Mesenchymal stem cell (in vitro differentiated cells and primary cell): Measurements from ENCODE around the gene HERC6.

Experiments used
- DNase-seq: peaks from one replicate; pipeline ENCODE4 v3.0.0-alpha.2; 2013
- H2AFZ ChIP-seq: one replicate; pipeline ENCODE4 v1.6.1; 2013; ENCODE audit warnings: low read depth, mild to moderate bottlenecking, control low read depth, inconsistent platforms, low read length, moderate library complexity
- H2AK5ac ChIP-seq: 2 replicates; pipeline ENCODE4 v1.6.1; 2013; ENCODE audit warnings: low read length, moderate library complexity, mild to moderate bottlenecking, inconsistent platforms; ENCODE audit not compliant: severe bottlenecking
- H2BK120ac ChIP-seq: one replicate; pipeline ENCODE4 v1.6.1; 2013; ENCODE audit warnings: low read depth, mild to moderate bottlenecking, inconsistent platforms, low read length, moderate library complexity
- H2BK12ac ChIP-seq, 2 experiments: one replicate each; pipeline ENCODE4 v1.6.1; 2013; ENCODE audit warnings: inconsistent platforms in 2 of 2, low read length in 2 of 2, mild to moderate bottlenecking in 2 of 2, moderate library complexity in 2 of 2, control low read depth in 1 of 2
- H2BK15ac ChIP-seq: one replicate; pipeline ENCODE4 v1.6.1; 2013; ENCODE audit warnings: mild to moderate bottlenecking, low read depth, inconsistent platforms; ENCODE audit not compliant: poor library complexity, severe bottlenecking
- H2BK5ac ChIP-seq: 2 replicates; pipeline ENCODE4 v1.6.1; 2013; ENCODE audit warnings: low read depth, mild to moderate bottlenecking, low read length, control low read depth, inconsistent platforms; ENCODE audit not compliant: poor library complexity, severe bottlenecking
- H3K14ac ChIP-seq, 2 experiments: one replicate each; pipeline ENCODE4 v1.6.1; 2013; ENCODE audit warnings: inconsistent platforms in 2 of 2, low read length in 2 of 2, control low read depth in 1 of 2, mild to moderate bottlenecking in 1 of 2, moderate library complexity in 1 of 2
- H3K18ac ChIP-seq, 2 experiments: one replicate each; pipeline ENCODE4 v1.6.1; 2013; ENCODE audit warnings: inconsistent platforms in 2 of 2, low read length in 2 of 2, control low read depth in 1 of 2, low read depth in 1 of 2, mild to moderate bottlenecking in 1 of 2
- H3K23ac ChIP-seq, 2 experiments: one replicate each; pipeline ENCODE4 v1.6.1; 2013; ENCODE audit warnings: inconsistent platforms in 2 of 2, low read length in 2 of 2, mild to moderate bottlenecking in 2 of 2, moderate library complexity in 2 of 2, control low read depth in 1 of 2
- H3K27ac ChIP-seq: 2 replicates; pipeline ENCODE4 v1.5.1; 2013; ENCODE audit warnings: mild to moderate bottlenecking, moderate library complexity, low read length, control low read depth, inconsistent platforms; ENCODE audit not compliant: poor library complexity, severe bottlenecking
- H3K27me3 ChIP-seq, 2 experiments: 2 replicates each; pipeline versions ENCODE4 v1.6.1 to v1.7.0; 2013; ENCODE audit warnings: low read length in 2 of 2, mild to moderate bottlenecking in 2 of 2, moderate library complexity in 2 of 2, control low read depth in 1 of 2, inconsistent platforms in 1 of 2; ENCODE audit not compliant: control insufficient read depth in 1 of 2, insufficient read depth in 1 of 2
- H3K36me3 ChIP-seq, 2 experiments: 2 replicates each; pipeline versions ENCODE4 v1.6.1 to v1.7.0; 2013; ENCODE audit warnings: low read length in 2 of 2, control low read depth in 1 of 2, inconsistent platforms in 1 of 2, low read depth in 1 of 2, mild to moderate bottlenecking in 1 of 2; ENCODE audit not compliant: insufficient read depth in 2 of 2, control insufficient read depth in 1 of 2
- H3K4ac ChIP-seq, 2 experiments: one replicate each; pipeline ENCODE4 v1.6.1; 2013; ENCODE audit warnings: inconsistent platforms in 2 of 2, low read length in 2 of 2, mild to moderate bottlenecking in 2 of 2, moderate library complexity in 2 of 2, control low read depth in 1 of 2, low read depth in 1 of 2
- H3K4me1 ChIP-seq: 2 replicates; pipeline ENCODE4 v1.6.1; 2013; ENCODE audit warnings: low read depth, low read length, control low read depth; ENCODE audit not compliant: control insufficient read depth, insufficient read depth
- H3K4me2 ChIP-seq: 2 replicates; pipeline ENCODE4 v1.6.1; 2013; ENCODE audit warnings: low read length, mild to moderate bottlenecking, inconsistent platforms; ENCODE audit not compliant: poor library complexity, severe bottlenecking
- H3K4me3 ChIP-seq, 2 experiments: 2 replicates each; pipeline versions ENCODE4 v1.5.1 to v1.7.0; 2013; ENCODE audit warnings: low read length in 2 of 2, mild to moderate bottlenecking in 2 of 2, control low read depth in 1 of 2, low read depth in 1 of 2; ENCODE audit not compliant: insufficient read depth in 1 of 2
- H3K79me1 ChIP-seq: replicated peaks from 2 replicates; pipeline ENCODE4 v1.6.1; 2013; ENCODE audit warnings: mild to moderate bottlenecking, control low read depth, low read length, inconsistent platforms; ENCODE audit not compliant: poor library complexity, severe bottlenecking
- H3K9ac ChIP-seq: 2 replicates; pipeline ENCODE4 v1.7.0; 2013; ENCODE audit warnings: mild to moderate bottlenecking, low read length, moderate library complexity
- H3K9me3 ChIP-seq: 2 replicates; pipeline ENCODE4 v1.7.0; 2013; ENCODE audit warnings: mild to moderate bottlenecking, low read length; ENCODE audit not compliant: control insufficient read depth
- H4K8ac ChIP-seq: one replicate; pipeline ENCODE4 v1.6.1; 2013; ENCODE audit warnings: inconsistent platforms, mild to moderate bottlenecking, low read length, moderate library complexity
- H4K91ac ChIP-seq: one replicate; pipeline ENCODE4 v1.6.1; 2013; ENCODE audit warnings: mild to moderate bottlenecking, low read length, inconsistent platforms
- WGBS: methylation state at CpG from one replicate; pipeline ENCODE4 v1.1.7; 2013; ENCODE audit warnings: mixed read lengths; 5-methylcytosine and 5-hydroxymethylcytosine counted together

HERC6 gene

DNA sequence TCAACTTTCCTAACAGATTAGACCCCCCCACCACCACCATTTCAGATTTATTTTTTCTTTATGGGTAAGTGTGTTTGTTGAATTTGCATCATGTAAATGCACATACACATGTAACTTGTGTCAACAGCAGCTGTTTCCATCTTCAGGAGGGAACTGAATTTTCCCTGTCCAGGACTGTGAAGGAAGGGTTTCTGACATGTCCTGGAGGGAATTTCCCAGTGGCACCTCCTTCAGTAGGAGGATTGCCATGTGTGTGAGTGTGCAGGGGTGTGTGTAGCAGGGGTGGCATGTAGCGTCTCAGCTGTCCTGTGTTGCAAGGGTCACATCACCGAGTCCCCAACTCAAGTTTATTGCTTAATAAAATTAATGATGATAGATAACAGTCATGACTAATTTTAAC is 19.7 kb downstream of the HERC6 start:
- Histone ChIP-seq H4K8ac (no peak overlapping the region), H3K4me3 (no peak overlapping the region), H3K18ac (no peak overlapping the region), H3K27me3 (no peaks in the 10 kb centered on the region), H2BK15ac (no peak overlapping the region), H3K23ac (no peak overlapping the region), H3K4ac (no peak overlapping the region), H3K27ac (no peak overlapping the region), H2BK12ac (no peak overlapping the region), H3K4me2 (no peak overlapping the region), H3K36me3 (peaks cover 0 to 49% of the 10 kb centered on the region in 2 experiments), H2AK5ac (no peak overlapping the region), H2BK5ac (no peak overlapping the region), H3K9me3 (no peaks in the 10 kb centered on the region), H4K91ac (no peak overlapping the region), H2AFZ (no peak overlapping the region), H2BK120ac (no peak overlapping the region), H3K9ac (no peak overlapping the region), H3K79me1 (no peaks in the 10 kb centered on the region), H3K4me1 (no peaks in the 10 kb centered on the region), H3K14ac (no peak overlapping the region)
- DNase-seq = no peak
- WGBS = no CpG with 5 or more reads among the region's 2 CpGs

DNA sequence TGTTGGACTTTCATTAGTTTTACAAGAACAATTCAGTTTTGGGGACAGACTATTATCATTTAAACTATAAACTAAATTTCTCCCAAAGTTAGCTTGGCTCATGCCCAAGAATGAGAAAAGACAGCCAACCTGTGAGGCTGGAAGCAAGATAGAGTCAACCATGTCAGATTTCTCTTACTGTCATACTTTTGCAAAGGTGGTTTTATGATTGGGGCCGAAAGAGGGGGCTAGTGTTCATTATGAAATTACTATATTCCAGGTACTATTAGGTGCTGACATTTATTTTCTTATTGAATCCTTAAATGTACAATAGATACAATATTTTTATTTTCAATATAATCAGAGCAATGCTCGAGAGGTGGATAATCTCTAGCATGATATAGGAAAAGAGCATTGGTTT is 30.6 kb downstream of the HERC6 start:
- Histone ChIP-seq H3K23ac (no peak overlapping the region), H2BK5ac (no peak overlapping the region), H3K9me3 (no peaks in the 10 kb centered on the region), H2AK5ac (no peak overlapping the region), H4K8ac (no peak overlapping the region), H3K4ac (no peak overlapping the region), H3K4me2 (no peak overlapping the region), H2BK120ac (no peak overlapping the region), H3K9ac (no peak overlapping the region), H2BK15ac (no peak overlapping the region), H2AFZ (no peak overlapping the region), H3K27ac (no peak overlapping the region), H3K27me3 (no peaks in the 10 kb centered on the region), H3K36me3 (peaks cover 0 to 42% of the 10 kb centered on the region in 2 experiments), H3K14ac (no peak overlapping the region), H2BK12ac (no peak overlapping the region), H3K18ac (no peak overlapping the region), H3K79me1 (no peaks in the 10 kb centered on the region), H3K4me1 (no peaks in the 10 kb centered on the region), H3K4me3 (no peak overlapping the region), H4K91ac (no peak overlapping the region)
- WGBS = no CpG with 5 or more reads among the region's 2 CpGs
- no peak for DNase-seq

DNA sequence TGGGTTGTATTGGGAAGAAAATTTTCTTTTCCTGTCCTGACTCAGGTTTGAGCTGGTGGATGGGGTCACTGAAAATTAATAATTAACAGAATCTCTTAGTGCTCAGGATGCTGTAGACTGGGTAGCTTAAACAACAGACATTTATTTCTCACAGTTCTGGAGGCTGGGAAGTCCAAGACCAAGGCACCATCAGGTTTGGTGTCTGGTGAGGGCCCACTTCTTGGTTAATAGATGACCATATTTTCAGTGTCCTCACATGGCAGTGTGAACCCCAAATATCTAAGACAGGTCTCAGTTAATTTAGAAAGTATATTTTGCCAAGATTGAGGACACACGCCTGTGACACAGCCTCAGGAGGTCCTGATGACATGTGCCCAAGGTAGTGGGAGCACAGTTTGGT is 31.1 kb downstream of the HERC6 start:
- H4K91ac ChIP-seq = no peak overlapping the region
- no peak overlapping the region for H3K9ac ChIP-seq
- no peak overlapping the region for H3K14ac ChIP-seq
- H2BK15ac ChIP-seq = no peak overlapping the region
- H3K9me3 ChIP-seq = no peaks in the 10 kb centered on the region
- no peak overlapping the region for H3K4ac ChIP-seq
- no peak overlapping the region for H2BK12ac ChIP-seq
- no peak overlapping the region for H3K18ac ChIP-seq
- H3K27ac ChIP-seq = no peak overlapping the region
- no peak overlapping the region for H2AFZ ChIP-seq
- peaks cover 0 to 44% of the 10 kb centered on the region in 2 experiments for H3K36me3 ChIP-seq
- H3K23ac ChIP-seq = no peak overlapping the region
- H3K4me2 ChIP-seq = no peak overlapping the region
- H4K8ac ChIP-seq = no peak overlapping the region
- 100% methylated on average over 1 of the region's 1 CpG for WGBS
- H3K4me3 ChIP-seq = no peak overlapping the region
- H2BK120ac ChIP-seq = no peak overlapping the region
- H3K79me1 ChIP-seq = no peaks in the 10 kb centered on the region
- no peaks in the 10 kb centered on the region for H3K27me3 ChIP-seq
- no peak for DNase-seq
- H2BK5ac ChIP-seq = no peak overlapping the region
- no peak overlapping the region for H2AK5ac ChIP-seq
- no peaks in the 10 kb centered on the region for H3K4me1 ChIP-seq

DNA sequence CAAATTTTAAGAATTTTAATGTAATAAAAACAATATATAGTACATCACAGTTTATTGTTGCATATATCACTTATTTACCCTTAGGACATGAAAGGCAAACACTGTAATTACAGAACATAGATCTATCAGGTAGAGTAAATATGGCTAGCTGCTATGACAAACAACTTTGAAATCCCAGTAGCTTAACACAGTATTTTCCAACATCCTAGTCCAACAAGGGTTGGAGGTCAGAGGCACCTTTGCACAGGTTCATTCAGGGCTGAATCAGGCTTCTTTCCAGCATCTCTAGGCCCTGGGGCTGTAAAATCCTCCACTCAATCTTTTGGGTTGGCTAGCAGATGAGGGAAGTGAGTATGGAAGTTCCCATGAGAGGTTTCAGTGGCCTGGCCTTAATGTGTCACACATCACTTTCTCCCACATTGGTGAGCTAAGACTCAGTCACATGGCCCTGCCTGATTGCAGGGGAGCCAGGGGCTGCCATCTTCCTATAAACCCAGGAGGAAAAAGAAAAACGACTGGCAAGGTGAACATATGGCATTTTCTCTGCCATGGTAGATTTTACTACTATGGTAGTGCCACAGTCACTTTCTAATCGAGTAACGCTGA is 32.9 kb downstream of the HERC6 start:
- DNase-seq = no peak
- H3K9me3 ChIP-seq = no peaks in the 10 kb centered on the region
- no peak overlapping the region for H2AFZ ChIP-seq
- H2BK15ac ChIP-seq = no peak overlapping the region
- H4K8ac ChIP-seq = no peak overlapping the region
- H2AK5ac ChIP-seq = no peak overlapping the region
- H4K91ac ChIP-seq = no peak overlapping the region
- H3K18ac ChIP-seq = no peak overlapping the region
- no peak overlapping the region for H2BK120ac ChIP-seq
- no peak overlapping the region for H3K23ac ChIP-seq
- H2BK12ac ChIP-seq = no peak overlapping the region
- H3K36me3 ChIP-seq = peaks cover 0 to 40% of the 10 kb centered on the region in 2 experiments
- WGBS = 79% methylated on average over 3 of the region's 3 CpGs
- H3K14ac ChIP-seq = no peak overlapping the region
- H3K4me1 ChIP-seq = no peaks in the 10 kb centered on the region
- no peak overlapping the region for H3K4me3 ChIP-seq
- H3K9ac ChIP-seq = no peak overlapping the region
- H3K4me2 ChIP-seq = no peak overlapping the region
- no peak overlapping the region for H2BK5ac ChIP-seq
- H3K27ac ChIP-seq = no peak overlapping the region
- no peaks in the 10 kb centered on the region for H3K27me3 ChIP-seq
- H3K79me1 ChIP-seq = no peaks in the 10 kb centered on the region
- no peak overlapping the region for H3K4ac ChIP-seq
